ENCODE data around the gene DNAJC11.
"Not testable (repeated sequence)": the region's sequence is repeated elsewhere in the genome, so short reads cannot be mapped to it uniquely, and the experiment has no call there.

The DNAJC11 gene, protein sequence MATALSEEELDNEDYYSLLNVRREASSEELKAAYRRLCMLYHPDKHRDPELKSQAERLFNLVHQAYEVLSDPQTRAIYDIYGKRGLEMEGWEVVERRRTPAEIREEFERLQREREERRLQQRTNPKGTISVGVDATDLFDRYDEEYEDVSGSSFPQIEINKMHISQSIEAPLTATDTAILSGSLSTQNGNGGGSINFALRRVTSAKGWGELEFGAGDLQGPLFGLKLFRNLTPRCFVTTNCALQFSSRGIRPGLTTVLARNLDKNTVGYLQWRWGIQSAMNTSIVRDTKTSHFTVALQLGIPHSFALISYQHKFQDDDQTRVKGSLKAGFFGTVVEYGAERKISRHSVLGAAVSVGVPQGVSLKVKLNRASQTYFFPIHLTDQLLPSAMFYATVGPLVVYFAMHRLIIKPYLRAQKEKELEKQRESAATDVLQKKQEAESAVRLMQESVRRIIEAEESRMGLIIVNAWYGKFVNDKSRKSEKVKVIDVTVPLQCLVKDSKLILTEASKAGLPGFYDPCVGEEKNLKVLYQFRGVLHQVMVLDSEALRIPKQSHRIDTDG

DNA sequence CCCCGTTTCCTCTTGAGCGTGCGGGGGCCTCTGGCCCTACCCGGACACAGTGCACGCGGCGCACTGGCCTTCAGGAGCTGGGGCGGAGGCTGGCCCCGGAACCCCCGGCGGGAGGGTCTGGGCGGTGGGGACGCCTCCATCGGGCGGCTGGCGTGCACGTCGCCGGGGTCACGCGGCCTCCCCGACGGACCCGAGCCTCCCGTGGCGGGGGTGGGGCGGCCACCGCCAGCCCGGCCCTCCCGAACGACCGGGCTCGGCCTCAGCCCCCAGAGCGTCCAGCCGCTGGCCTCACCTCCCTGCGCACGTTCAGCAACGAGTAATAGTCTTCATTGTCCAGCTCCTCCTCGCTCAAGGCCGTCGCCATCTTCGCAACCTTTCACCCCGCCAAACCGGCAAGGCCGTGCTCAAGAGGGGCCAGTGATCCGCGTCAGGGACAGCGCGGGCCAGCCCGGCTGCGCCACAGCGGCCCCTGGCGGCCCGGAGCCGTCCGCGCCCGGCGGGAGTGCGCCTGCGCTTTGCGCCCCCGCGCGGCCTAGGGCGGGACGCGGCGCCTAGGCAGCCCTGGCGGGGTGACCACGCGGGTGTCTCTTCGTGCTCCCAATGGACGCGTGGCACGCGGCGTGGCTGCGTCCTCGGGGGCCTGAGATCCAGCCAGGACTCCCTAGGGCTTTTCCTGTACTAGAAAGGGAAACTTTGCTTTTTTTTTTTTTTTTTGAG is at the start of gene DNAJC11:
DNAJC11 (minus strand) TSS at position 380 of the 717 bp plus-strand sequence; CDS start at position 364, 16 bp downstream.
- DNase-seq (ENCODE audit: low read depth) = peak; percentile 81

DNA sequence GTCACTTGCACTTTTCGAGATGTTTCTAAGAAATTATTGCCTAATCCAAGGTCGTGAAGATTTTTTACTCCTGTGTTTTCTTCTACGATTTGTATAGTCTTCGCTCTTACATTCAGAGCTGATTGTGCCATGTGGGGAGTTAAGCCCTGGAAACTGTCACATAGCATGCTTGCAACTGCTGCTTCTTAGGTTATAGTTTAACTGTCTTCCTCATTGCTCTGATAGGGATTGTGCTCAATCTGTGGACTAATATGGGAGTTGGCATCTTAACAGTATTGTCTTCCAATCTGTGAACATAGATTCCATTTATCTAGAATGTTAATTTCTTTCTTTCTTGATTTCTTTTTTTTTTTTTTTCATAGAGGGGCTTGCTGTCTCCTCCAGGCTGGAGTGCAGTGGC is 48.9 kb upstream of the DNAJC11 start:
- no peak for DNase-seq (ENCODE audit: low read depth)

DNA sequence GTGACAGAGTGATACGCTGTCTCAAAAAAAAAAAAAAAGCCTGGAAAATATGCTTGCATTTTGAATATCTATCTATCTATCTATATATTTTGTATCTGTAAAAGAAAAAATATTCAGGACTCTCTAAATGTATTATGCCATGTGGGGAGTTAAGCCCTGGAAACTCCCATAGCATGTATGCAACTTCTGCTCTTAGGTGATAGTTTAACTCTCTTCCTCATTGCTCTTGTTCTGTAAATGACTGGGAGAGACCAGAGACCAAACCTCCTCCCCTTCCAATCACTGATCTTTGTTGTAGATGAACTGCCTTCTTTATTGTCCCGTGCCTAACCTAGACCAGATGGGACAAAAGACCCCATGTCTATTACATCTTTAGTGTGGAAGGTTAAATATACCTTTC is 46.1 kb upstream of the DNAJC11 start:
- DNase-seq (ENCODE audit: low read depth) = no peak

DNA sequence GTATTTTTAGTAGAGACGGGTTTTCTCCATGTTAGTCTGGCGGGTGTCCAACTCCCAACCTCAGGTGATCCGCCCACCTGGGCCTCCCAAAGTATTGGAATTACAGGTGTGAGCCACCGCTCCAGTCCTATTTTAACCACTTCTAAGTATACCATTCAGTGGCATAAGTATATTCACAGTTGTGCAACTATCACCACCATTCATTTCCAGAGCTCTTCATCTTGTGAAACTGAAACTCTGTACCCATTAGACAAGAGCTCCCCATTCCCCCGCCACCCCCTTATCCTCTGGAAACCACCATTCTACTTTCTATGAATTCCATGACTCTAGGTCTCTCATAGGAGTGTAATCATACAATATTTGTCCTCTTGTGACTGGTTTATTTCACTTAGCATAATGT is 43.5 kb upstream of the DNAJC11 start:
- DNase-seq (ENCODE audit: low read depth) = no peak

DNA sequence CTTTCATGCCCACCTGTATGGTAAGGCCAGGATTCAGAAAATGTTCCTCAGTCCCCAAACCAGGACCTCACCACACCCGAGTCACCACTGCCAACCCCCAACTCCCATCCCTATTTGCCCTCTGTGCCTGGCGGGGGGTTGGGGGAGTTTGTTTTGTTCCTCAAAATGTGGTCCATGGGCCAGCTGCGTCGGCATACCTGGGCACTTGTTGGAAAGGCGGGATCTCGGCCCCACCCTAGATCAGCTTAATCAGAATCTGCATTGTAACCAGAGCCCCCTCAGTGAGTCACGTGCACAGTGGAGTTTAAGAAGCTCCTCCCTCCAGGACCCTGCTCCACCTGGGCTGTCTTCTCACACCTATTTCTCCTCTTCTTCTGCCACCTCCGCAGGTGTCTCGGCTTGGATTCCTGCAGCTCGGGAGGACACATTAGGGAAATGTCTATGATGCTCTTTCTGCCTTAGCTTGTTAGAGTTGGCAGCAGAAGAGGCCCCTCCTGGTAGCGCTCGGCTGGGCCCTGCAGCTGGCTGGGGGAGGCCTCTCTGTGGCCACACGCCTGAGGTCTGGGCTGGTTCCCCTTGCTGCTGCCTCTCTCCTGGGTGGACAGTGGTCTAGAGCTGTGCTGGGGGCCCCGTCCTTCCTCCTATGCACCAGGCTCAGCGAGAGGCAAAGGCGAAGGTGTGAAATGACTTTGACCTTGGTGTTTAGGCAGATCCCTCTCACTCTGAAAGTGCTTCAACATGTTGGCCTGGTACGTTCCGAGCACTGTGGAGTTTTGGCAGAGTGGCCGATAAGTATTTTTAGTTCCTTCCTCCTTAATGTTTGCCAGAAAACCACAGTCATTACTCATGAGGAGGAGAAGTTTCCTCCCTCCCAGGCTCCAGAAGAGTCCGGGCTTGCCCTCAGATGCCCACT is 41.8 kb upstream of the DNAJC11 start:
- DNase-seq (ENCODE audit: low read depth) = no peak

DNA sequence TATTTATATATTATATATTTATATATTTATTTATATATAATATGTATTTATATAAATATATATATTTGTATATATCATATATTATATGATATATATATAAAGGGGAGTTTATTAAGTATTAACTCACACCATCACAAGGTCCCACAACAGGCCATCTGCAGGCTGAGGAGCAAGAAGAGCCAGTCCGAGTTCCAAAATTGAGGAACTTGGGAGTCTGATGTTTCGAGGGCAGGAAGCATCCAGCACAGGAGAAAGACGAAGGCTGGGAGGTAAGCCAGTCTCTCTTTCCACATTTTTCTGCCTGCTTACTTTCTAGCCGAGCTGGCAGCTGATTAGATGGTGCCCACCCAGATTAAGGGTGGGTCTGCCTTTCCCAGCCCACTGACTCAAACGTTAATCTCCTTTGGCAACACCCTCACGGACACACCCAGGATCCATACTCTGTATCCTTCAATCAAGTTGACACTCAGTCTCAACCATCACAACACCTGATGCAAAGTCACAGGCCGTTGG is 41.1 kb upstream of the DNAJC11 start:
- not testable (repeated sequence) for DNase-seq (ENCODE audit: low read depth)

DNA sequence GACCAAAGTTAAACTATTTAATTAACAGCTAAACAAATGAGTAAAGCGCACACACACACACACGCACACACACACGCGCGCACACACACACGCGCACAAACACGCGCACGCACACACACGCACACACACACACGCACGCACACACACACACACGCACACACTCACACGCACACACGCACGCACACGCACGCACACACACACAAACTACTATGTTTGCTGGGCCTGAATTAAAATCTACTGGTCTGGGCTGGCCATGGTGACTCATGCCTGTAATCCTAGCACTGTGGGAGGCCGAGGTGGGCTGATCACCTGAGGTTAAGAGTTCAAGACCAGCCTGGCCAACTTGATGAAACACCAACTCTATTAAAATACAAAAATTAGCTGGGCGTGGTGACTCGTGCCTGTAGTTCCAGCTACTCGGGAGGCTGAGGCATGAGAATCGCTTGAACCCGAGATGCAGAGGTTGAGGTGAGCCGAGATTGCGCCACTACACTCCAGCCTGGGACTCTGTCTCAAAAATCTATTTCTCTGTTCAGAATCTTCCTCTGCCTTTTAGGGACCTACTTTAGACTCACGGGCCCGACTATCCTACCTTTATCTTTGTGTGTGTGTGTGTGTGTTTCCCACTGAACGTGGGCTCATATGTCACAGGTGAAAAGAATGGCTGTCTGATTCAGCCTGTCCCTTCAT is 37.5 kb upstream of the DNAJC11 start:
- DNase-seq (ENCODE audit: low read depth) = no peak

DNA sequence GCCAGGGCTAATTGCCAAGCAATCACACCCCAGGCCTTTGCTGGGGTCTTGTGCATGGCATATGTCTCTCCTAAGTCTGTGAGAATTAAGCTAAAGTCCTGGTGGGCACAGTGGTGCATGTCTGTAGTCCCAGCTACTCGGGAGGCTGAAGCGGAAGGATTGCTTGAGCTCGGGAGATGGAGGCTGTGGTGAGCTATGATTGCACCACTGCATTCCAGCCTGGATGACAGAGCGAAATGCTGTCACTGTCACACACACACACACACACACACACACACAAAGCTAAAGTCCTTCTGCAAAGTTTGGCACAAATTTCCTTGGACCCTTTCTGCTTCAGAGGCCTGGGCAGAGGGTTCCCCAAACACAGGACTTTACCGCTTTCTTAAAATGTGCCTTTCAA is 31.3 kb upstream of the DNAJC11 start:
- no peak for DNase-seq (ENCODE audit: low read depth)

DNA sequence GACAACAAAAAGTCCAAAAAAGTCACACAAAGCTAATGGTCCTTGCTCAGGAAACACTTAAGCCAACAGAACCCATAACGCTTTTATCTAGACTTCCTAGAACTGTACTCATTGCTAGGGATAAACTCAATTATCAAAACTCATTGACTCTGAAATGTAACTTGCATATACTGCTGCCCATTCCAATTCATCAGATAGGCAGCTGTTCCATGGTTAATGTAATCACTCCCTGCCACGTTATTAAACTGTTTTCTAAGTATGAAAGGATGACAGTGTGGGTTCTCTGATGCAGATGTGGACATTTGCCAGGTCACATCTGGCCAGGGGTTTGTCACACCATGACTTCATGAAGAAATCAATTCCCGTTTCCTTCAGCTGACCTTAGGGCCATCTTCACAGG is 30.3 kb upstream of the DNAJC11 start:
- DNase-seq (ENCODE audit: low read depth) = no peak

DNA sequence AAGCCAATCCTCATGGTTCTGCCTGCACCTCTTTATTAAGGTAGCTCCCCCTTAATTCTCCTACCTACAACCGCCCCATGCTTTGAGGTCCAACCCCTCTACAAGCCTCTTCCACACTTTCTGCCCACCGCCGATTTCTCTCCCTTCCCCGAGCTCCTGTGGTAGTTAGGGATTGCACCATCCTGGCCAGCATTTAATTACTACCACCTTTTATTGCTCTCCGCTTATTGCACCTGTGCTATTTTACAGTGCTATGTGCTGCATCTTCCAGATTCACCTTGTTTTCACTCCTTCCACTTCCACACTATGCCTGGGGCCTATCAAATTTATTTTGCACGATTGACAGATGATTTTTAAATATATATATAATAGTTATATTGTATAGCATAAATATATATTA is 29.3 kb upstream of the DNAJC11 start:
- DNase-seq (ENCODE audit: low read depth) = no peak

DNA sequence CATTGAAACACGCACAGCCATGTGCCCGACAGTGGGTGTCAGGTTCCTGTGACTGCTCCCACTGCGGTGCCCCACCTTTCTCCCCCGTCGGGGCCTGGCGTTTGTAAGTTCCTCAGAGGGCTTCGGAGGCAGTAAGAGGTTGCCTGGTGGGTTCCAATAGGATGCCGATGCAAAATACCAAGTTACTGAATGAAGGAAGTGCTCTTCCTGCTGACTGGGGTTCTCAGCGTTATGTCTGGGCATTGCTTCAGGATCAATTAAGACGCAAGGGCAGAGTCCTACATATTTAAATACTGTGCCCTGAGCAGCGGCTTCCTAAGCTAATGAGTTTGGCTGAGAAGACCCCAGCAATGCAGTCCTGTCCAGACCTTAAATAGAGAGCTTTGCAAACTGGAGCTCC is 28.9 kb upstream of the DNAJC11 start:
- DNase-seq (ENCODE audit: low read depth) = no peak

DNA sequence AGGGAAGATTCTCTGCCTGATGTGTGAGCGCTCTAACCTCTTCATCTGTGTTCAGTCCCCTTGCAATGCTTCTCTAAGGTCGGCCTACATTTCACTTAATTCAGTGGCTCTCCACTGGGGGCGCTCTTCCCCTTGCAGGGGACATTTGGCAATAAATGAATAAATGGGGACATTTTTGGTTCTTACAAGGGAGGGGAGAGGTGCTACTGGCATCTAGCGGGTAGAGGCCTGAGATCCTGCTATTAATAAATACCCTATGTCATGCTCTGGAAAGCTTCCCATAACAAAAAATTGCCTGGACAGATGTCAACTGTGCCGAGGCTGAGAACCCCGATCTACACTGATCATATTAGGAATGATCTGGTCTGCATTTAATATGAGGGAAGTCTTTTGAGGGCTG is 25.9 kb upstream of the DNAJC11 start:
- peak; percentile 38 for DNase-seq (ENCODE audit: low read depth)

DNA sequence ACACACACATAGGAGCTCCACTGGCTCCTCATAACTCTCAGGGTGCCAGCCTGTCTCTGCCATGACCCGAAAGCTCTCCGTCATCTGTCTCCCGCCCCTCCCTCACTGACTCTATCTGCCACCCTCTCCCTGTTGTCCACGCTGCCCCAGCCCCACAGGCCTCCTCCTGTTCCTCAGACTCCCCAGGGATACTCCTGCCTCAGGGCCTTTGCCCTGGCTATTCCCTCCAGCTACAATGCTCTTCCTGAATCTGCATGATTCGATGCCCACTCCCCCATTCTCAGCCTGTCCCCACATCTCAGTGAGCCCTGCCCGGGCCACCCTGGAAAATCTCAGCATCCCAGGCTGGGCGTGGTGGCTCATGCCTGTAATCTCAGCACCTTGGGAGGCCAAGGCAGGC is 24.6 kb upstream of the DNAJC11 start:
- DNase-seq (ENCODE audit: low read depth) = no peak

DNA sequence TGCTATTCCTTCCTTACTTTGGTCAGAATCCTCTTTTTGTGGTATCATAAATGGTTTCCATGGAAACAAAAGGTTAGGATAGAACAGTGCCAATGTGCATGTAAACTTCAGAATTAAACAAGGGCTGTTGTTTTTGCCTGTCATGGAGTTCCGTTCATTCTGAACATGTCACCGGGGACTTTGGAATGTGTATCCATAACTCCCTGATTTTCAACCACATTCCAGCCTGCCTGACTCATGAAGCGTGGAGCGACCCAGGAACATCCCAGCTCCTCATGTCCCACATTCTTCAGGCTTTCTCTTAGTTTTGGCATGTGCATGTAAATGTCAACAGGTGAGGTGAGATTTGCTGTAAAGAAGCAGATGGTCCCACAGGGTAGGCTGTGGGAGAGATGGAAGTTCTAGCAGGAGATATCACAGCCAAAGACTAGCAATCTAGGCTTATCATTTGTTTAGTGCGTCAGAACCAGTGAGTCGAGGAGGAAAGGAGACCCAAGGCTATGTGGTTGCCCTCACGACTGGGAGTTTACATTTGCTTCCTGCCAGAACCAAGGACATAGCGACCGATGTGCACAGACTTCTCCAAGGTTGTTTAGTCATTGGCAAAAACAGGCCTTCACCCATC is 23.0 kb upstream of the DNAJC11 start:
- no peak for DNase-seq (ENCODE audit: low read depth)

DNA sequence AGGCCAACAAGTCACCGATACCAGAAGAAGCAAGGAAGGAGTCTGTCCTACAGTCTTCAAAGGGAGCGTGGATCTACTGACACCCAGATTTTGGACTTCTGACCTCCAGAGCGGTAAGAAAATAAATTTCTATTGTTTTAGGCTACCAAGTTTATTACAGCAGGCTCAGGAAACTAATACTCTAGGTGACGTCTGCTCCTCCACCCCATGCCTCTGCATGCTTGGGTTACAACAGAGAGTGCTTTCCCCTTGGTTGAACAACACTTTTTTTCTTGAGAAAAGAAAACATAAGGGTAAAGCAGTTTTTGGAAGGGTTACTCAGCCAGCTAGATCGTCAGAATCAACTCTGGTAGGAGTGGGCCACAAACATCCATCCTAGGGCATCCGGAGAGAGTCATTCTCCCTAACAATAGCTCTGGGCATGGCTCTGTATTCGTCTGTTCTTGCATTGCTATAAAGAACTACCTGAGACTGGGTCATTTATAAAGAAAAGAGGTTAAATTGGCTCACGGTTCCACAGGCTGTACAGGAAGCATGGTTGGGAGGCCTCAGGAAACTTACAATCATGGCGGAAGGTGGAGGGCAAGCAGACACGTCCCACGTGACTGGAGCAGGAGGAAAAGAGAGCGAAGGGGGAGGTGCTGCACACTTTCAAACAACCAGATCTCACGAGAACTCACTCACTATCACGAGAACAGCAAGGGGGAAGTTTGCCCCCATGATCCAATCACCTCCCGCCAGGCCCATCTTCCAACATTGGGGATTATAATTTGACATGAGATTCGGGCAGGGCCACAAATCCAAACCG is 22.2 kb upstream of the DNAJC11 start:
- no peak for DNase-seq (ENCODE audit: low read depth)

DNA sequence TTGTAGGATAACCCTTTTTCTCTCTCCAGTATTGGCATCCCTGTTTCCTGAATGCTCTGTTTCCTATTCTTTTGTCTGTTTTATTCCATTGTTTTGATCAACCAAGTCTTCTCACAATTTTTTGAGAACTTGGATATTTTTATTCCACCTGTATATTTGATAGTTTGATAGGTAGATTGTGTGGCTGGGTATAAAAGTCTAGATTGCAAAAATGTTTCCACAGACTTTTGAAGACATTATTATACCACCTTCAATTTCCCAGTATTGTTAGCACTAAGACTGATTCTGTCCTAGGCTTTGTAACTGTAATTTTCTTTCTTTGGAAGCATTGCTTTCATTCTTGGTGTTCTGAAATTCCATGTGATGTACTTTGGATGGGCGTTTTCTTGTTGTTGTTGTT is 9.6 kb upstream of the DNAJC11 start:
- no peak for DNase-seq (ENCODE audit: low read depth)

DNA sequence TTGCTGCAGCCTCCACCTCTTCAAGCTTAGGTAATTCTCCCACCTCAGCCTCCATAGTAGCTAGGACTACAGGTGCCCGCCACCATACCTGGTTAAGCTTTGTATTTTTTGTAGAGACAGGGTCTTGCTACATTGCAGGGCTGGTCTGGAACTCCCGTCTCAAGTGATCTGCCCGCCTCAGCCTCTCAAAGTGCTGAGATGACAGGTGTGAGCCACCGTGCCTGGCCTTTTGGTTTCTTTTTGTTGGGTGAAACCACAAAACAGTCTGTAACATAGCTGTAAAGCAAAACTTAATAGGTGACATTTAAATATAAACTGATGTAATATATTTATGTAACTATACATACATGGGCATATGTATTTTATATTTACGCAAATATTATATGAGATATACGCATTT is 3.1 kb upstream of the DNAJC11 start:
- no peak for DNase-seq (ENCODE audit: low read depth)

DNA sequence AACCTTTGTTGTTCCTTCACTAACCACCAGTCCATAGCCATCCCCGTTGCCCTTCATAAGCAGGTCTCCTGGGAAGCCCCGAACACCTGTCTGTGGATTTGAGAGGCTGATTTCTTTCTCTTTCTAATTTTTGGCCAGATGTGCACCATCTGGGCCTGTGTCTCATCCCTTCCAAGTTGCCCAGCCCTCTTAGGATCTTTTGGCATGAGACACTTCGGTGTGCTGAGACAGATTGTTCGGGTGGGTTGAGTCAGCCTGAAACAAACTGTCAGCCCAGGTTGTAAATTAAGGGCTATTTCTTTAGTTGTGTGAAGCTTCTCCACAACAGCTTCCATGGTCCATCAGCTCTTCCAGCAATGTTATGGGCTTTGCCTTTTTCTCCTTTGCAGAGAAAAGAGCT is 1.4 kb upstream of the DNAJC11 start:
- DNase-seq (ENCODE audit: low read depth) = no peak

DNA sequence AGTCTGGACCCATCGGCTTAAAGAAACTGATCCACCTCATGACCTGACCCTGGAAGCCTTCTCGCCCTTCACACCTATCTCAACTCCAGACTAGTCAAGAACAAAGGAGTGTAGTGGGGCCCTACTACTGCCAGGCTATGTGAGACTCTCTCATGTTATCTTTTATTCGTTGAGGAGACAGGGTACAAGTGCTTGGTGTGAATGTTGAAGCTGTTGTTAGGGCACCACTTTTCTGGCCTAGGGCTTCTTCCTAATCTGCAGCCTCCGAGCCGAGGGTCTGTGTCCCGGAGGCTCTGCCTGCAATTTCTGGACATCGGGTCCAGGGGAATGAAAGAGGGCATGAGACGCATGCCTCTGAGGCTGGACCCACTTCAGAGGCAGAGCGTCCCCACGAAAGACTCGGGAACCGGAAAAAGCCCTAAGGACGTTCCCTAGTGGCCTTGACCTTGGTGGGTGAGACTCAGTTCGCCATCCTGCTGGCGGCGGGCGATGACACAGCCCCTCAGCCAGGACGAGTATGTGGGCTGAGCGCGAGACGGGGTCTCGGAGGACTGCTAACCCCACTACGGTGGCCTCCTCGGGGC is 671 bp downstream of the DNAJC11 start:
- no peak for DNase-seq (ENCODE audit: low read depth)

DNA sequence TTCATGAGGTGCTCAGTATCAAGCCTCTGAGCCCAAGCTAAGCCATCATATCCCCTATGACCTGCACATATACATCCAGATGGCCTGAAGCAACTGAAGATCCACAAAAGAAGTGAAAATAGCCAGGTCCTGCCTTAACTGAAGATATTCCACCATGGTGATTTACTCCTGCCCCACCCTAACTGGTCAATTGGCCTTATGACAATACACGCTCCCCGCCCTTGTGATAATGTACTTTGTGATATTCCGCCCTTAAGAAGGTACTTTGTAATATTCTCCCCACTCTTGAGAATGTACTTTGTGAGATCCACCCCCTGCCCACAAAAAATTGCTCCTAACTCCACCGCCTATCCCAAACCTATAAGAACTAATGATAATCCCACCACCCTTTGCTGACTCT is 1.7 kb downstream of the DNAJC11 start:
- not testable (repeated sequence) for DNase-seq (ENCODE audit: low read depth)

All from stimulated activated CD8-positive, alpha-beta memory T cell treated with anti-CD3 and anti-CD28 coated beads, Interleukin-4, amount 100 ng/mL, for 24 hours (primary cell).